GM18502 (cell line): Measurements from ENCODE around the gene GRID1.

Experiments used
- ATAC-seq: cut with Tn5 transposase; IDR thresholded peaks from one replicate; pipeline ENCODE4 v1.9.1; 2021; ENCODE audit warnings: mild to moderate bottlenecking; ENCODE audit not compliant: unreplicated experiment, poor library complexity

The GRID1 gene

GRCh38 chr10:85665078-85665477 is 701.5 kb downstream of the GRID1 start:
- no peak for ATAC-seq

- ATAC-seq, result no peak
These were observed 705.5 kb downstream of the GRID1 start for GRCh38 chr10:85661123-85661522.

GRCh38 chr10:85659331-85659730 is 707.3 kb downstream of the GRID1 start:
- ATAC-seq, result no peak

GRCh38 chr10:85658518-85658917 is 708.1 kb downstream of the GRID1 start:
- ATAC-seq, result no peak

- no peak for ATAC-seq
These were observed 709.0 kb downstream of the GRID1 start for GRCh38 chr10:85657476-85658113.

GRCh38 chr10:85655411-85655810 is 711.2 kb downstream of the GRID1 start:
- ATAC-seq, result no peak

- ATAC-seq, result no peak
These were observed 715.1 kb downstream of the GRID1 start for GRCh38 chr10:85651497-85651882.

- no peak for ATAC-seq
These were observed 715.7 kb downstream of the GRID1 start for GRCh38 chr10:85650791-85651496.

GRCh38 chr10:85649461-85649860 is 717.1 kb downstream of the GRID1 start:
- no peak for ATAC-seq

- no peak for ATAC-seq
These were observed 718.3 kb downstream of the GRID1 start for GRCh38 chr10:85648279-85648754.

GRCh38 chr10:85647741-85648140 is 718.9 kb downstream of the GRID1 start:
- ATAC-seq, result no peak

GRCh38 chr10:85645926-85646711 is 720.5 kb downstream of the GRID1 start:
- no peak for ATAC-seq

GRCh38 chr10:85645053-85645452 is 721.5 kb downstream of the GRID1 start:
- ATAC-seq, result no peak

GRCh38 chr10:85643845-85644525 is 722.6 kb downstream of the GRID1 start:
- no peak for ATAC-seq

- no peak for ATAC-seq
These were observed 723.3 kb downstream of the GRID1 start for GRCh38 chr10:85643171-85643844.

- ATAC-seq, result no peak
These were observed 724.0 kb downstream of the GRID1 start for GRCh38 chr10:85642421-85643170.

GRCh38 chr10:85642082-85642420 is 724.5 kb downstream of the GRID1 start:
- no peak for ATAC-seq

- ATAC-seq, result peak; percentile 46
These were observed 725.1 kb downstream of the GRID1 start for GRCh38 chr10:85641479-85642009.

- ATAC-seq, result peak; percentile 61
These were observed 727.8 kb downstream of the GRID1 start for GRCh38 chr10:85638797-85639196.
